OCI-LY3 (cell line): ENCODE data around the gene B4GALT1.

Experiments
- H2AFZ ChIP-seq: fragments of 200-600, 300-600 bp; shearing (Covaris generic); 2 replicates; pipeline ENCODE4 v1.6.0; 2014; ENCODE audit warnings: antibody characterized with exemption, low read depth, low read length
- H3K27ac ChIP-seq: fragments of 200-600, 300-600 bp; sonication (generic); 2 replicates; pipeline ENCODE4 v1.5.1; 2014; ENCODE audit warnings: mild to moderate bottlenecking, low read length, moderate library complexity, mixed read lengths
- H3K27me3 ChIP-seq: fragments of 200-600, 300-600 bp; sonication (generic); 2 replicates; pipeline ENCODE4 v1.6.1; 2014; ENCODE audit warnings: low read depth, low read length, mixed read lengths
- H3K36me3 ChIP-seq: fragments of 200-600, 300-600 bp; sonication (generic); replicated peaks from 2 replicates; pipeline ENCODE3; 2014; ENCODE audit warnings: low read depth, low read length, mixed read lengths
- H3K4me1 ChIP-seq: fragments of 300-600, 200-600 bp; sonication (generic); 2 replicates; pipeline ENCODE4 v1.6.1; 2014; ENCODE audit warnings: low read length, mixed read lengths
- H3K4me2 ChIP-seq: fragments of 200-600, 300-600 bp; sonication (generic); 2 replicates; pipeline ENCODE4 v1.6.1; 2014; ENCODE audit warnings: low read length, mixed read lengths
- H3K4me3 ChIP-seq: fragments of 300-600, 200-600 bp; sonication (generic); 2 replicates; pipeline ENCODE4 v1.5.1; 2014; ENCODE audit warnings: antibody characterized with exemption, mild to moderate bottlenecking, low read length, moderate library complexity
- H3K79me2 ChIP-seq: fragments of 300-600, 200-600 bp; shearing (Covaris generic); 2 replicates; pipeline ENCODE4 v1.6.1; 2014; ENCODE audit warnings: mild to moderate bottlenecking, low read length, mixed read lengths
- H3K9ac ChIP-seq: fragments of 300-600, 200-600 bp; shearing (Covaris generic); 2 replicates; pipeline ENCODE4 v1.6.0; 2014; ENCODE audit warnings: mild to moderate bottlenecking, low read length, moderate library complexity
- H3K9me3 ChIP-seq: fragments of 200-600, 300-600 bp; shearing (Covaris generic); 2 replicates; pipeline ENCODE4 v1.6.1; 2014; ENCODE audit warnings: low read length, mixed read lengths; ENCODE audit not compliant: insufficient read depth
- H4K20me1 ChIP-seq: fragments of 200-600, 300-600 bp; sonication (generic); 2 replicates; pipeline ENCODE4 v1.6.1; 2016; ENCODE audit warnings: low read length, mixed read lengths; ENCODE audit not compliant: insufficient read depth
- CTCF ChIP-seq: fragments of 200-600, 300-600 bp; sonication (generic); IDR thresholded peaks from 2 replicates; pipeline ENCODE4 v1.5.1; 2014; ENCODE audit warnings: antibody characterized with exemption, low read length, low read depth
- EZH2phosphoT487 ChIP-seq: fragments of 200-600 bp; shearing (Covaris generic); IDR thresholded peaks from 2 replicates; pipeline ENCODE4 v1.6.1; 2018; ENCODE audit warnings: antibody characterized with exemption, mixed run types, low read depth

Gene B4GALT1

GRCh38 chr9:33144551-33144950 lies 22.6 kb downstream of the B4GALT1 start:
- H3K4me2 ChIP-seq: peak overlapping the region; percentile 72
- peaks cover 100% of the 10 kb centered on the region for H3K79me2 ChIP-seq
- peaks cover 22% of the 10 kb centered on the region for H4K20me1 ChIP-seq
- no peaks in the 10 kb centered on the region for H3K9me3 ChIP-seq
- H3K4me3 ChIP-seq: no peak overlapping the region
- peaks cover 95% of the 10 kb centered on the region for H3K4me1 ChIP-seq
- H3K27me3 ChIP-seq: no peaks in the 10 kb centered on the region
- no peak overlapping the region for H2AFZ ChIP-seq
- TF ChIP-seq EZH2phosphoT487 (no peak), CTCF (no peak)
- peak overlapping the region; percentile 95 for H3K27ac ChIP-seq
- H3K36me3 ChIP-seq: peaks cover 9% of the 10 kb centered on the region
- H3K9ac ChIP-seq: peak overlapping the region; percentile 50; the same call in 1 of the 2 replicates

GRCh38 chr9:33143241-33143661 lies 23.9 kb downstream of the B4GALT1 start:
- Histone ChIP-seq H3K9me3 (no peaks in the 10 kb centered on the region), H2AFZ (no peak overlapping the region), H3K79me2 (peaks cover 100% of the 10 kb centered on the region), H3K4me1 (peaks cover 96% of the 10 kb centered on the region), H3K27me3 (no peaks in the 10 kb centered on the region), H3K27ac (peak overlapping the region; percentile 95), H4K20me1 (peaks cover 12% of the 10 kb centered on the region), H3K9ac (peak overlapping the region; percentile 50; the same call in 1 of the 2 replicates), H3K4me2 (peak overlapping the region; percentile 72), H3K36me3 (peaks cover 9% of the 10 kb centered on the region), H3K4me3 (peak overlapping the region; percentile 25)
- TF ChIP-seq CTCF: no peak
- no peak for TF ChIP-seq EZH2phosphoT487

GRCh38 chr9:33142535-33142934 lies 24.6 kb downstream of the B4GALT1 start:
- peak overlapping the region; percentile 79 for H3K4me2 ChIP-seq
- TF ChIP-seq EZH2phosphoT487 (no peak), CTCF (no peak)
- no peaks in the 10 kb centered on the region for H3K27me3 ChIP-seq
- H3K9ac ChIP-seq: peak overlapping the region; percentile 62; the same call in 1 of the 2 replicates
- peak overlapping the region; percentile 14; the same call in 1 of the 2 replicates for H3K4me3 ChIP-seq
- H3K4me1 ChIP-seq: peaks cover 97% of the 10 kb centered on the region
- H3K27ac ChIP-seq: peak overlapping the region; percentile 95
- peaks cover 8% of the 10 kb centered on the region for H4K20me1 ChIP-seq
- no peak overlapping the region for H2AFZ ChIP-seq
- peaks cover 9% of the 10 kb centered on the region for H3K36me3 ChIP-seq
- H3K9me3 ChIP-seq: no peaks in the 10 kb centered on the region
- peaks cover 100% of the 10 kb centered on the region for H3K79me2 ChIP-seq

- peaks cover 99% of the 10 kb centered on the region for H3K4me1 ChIP-seq
- peak overlapping the region; percentile 51 for H3K4me3 ChIP-seq
- peak overlapping the region; percentile 79 for H3K4me2 ChIP-seq
- peak overlapping the region; percentile 95 for H3K27ac ChIP-seq
- no peaks in the 10 kb centered on the region for H3K9me3 ChIP-seq
- H3K36me3 ChIP-seq: peaks cover 2% of the 10 kb centered on the region
- H3K27me3 ChIP-seq: no peaks in the 10 kb centered on the region
- peaks cover 3% of the 10 kb centered on the region; the same call in 1 of the 2 replicates for H4K20me1 ChIP-seq
- peak overlapping the region; percentile 62 for H3K9ac ChIP-seq
- no peak overlapping the region for H2AFZ ChIP-seq
- no peak for TF ChIP-seq EZH2phosphoT487
- TF ChIP-seq CTCF: no peak
- H3K79me2 ChIP-seq: peaks cover 100% of the 10 kb centered on the region
Measured at GRCh38 chr9:33140401-33141360, 26.5 kb downstream of the B4GALT1 start.
